Kasumi-1 (cell line): ENCODE results near the gene XPNPEP2.
"Not testable (repeated sequence)": the region's sequence is repeated elsewhere in the genome, so short reads cannot be mapped to it uniquely, and the experiment has no call there.

ENCODE experiments used
- DNase-seq, 2 experiments: peaks; one replicate each; lab custom pipeline; 2025; lab: John Stamatoyannopoulos, UW

The XPNPEP2 gene

DNA sequence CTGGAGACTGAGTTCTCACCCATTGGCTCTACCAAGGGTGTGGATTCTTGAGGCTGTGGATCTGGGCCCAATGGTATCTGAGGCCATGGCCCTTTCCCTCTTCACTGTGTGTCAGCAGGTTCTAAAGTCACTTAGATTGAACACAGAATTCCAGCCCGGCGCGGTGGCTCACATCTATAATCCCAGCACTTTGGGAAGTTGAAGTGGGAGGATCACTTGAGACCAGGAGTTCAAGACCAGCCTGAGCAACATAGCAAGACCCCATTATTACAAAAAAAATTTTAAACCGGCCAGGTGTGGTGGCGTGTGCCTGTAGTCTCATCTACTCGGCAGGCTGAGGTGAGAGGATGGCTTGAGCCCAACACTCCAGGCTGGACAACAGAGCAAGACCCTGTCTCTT, 18.0 kb upstream of the XPNPEP2 start:
- DNase-seq, result no peak

- no peak for DNase-seq
These were observed 17.4 kb upstream of the XPNPEP2 start for GRCh38 chrX:129721414-129721813.

DNA sequence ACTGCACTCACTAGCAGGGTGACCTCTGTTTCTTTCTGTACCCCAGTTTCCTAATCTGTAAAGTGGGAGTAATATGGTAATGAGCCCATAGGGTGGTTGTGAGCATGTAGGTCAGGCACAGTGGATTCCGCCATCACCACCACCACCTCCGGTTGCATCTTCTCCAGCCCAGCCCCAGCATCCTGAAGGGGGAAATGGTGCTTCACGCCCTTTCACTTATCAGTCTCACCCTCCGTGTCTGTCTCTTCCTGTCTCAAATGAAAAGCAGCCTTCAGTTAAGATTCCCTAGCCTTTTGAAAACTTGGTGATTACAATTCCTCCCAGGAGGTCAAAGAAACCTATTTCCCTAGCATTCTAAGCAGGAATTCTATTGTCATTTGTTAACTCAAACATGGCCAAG, 16.9 kb upstream of the XPNPEP2 start:
- DNase-seq, result no peak

- DNase-seq, result no peak
These were observed 15.3 kb upstream of the XPNPEP2 start for GRCh38 chrX:129723511-129723910.

DNA sequence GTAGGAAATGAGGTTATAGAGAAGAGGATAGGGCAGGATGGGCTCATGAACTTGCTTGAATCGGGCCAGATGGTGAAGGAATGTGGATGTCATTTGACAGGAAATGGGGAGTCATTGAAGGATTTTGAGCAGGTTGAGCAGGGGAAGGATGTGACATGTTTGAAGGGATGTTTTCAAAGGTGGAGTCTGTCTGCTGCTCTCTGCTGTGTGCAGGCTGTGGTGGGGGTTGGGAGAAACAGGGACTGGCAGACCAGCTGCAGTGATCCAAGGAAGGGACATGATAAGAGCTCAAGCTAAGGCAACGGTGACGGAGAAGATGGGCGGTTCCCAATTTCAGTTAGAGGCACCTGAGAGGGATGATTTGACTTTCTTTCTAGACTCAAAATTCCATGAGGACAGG, 14.0 kb upstream of the XPNPEP2 start:
- DNase-seq, result no peak

DNA sequence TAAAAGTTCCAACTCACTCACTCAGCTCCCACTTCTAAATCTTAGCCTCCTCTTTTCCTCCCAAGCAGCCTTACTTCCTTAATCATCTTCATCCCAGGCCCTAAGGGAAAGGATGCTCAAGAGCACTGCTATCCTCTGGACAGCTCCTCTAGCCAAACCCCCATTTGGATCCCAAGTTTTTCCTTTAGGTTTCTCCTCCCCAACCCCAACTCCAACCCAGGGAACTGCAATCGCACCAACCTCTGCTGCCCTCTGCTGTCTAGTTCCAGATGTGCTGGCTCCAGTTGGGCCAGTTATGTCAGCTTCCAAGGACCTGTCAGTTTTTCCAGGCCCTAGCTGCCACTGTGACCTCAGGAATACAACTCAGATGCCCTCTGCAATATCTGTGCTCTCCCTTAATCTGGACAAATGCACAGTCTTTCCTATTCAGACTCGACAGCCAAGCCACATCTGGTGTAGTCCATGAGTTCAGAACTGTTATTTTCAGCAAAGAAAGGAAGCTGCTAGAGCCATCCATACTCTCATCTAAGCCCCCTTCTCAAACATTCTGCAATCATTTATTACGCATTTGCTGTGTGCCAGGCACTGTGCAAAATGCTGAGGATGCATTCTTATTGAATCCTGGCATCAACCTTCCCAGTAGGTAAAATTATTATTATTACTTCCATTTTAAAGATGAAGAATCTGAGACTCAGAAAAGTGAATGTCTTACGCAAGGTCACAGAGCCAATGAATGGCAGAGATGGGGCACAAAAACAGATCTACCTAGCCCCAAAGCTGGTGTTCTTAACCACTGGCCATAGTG, 12.3 kb upstream of the XPNPEP2 start:
- peak; percentile 11 to 27 for DNase-seq

DNA sequence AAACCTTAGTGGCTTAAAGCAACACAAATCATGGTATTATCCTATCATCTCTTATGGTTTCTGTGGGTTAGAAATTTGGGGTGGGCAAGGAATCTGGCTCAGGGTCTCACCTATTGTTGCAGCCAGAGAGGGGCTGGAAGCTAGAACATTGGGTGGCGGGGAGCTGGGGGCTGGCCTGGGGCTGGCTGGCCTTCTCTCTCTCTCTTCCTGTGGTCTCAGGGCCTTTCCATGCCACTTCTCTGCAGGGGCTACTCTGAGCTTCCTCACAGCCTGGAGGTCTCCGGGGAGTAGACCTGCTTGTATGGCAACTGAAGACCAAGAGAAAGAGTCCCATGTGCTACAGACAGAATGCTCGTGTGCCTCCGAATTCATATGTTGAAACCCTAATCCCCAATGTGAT, 10.7 kb upstream of the XPNPEP2 start:
- no peak for DNase-seq

- peak; percentile 9 to 19 for DNase-seq
These were observed 7.6 kb upstream of the XPNPEP2 start for GRCh38 chrX:129731228-129731627.

- DNase-seq, result no peak
These were observed 5.9 kb upstream of the XPNPEP2 start for GRCh38 chrX:129732857-129733256.

DNA sequence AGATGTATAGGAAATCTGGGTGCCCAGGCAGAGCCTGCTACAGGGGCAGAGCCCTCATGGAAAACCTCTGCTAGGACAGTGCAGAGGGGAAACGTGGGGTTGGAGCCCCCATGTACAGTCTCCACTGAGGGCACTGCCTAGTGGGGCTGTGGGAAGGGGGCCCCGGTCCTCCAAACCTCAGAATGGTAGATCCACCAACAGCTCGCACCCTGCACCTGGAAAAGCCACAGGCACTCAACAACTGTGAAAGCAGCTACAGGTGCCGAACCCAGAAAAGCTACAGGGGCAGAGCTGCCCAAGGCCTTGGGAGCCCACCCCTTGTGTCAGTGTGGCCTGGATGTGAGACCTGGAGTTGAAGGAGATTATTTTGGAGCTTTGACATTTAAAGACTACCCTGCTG, 5.4 kb upstream of the XPNPEP2 start:
- no peak for DNase-seq

GRCh38 chrX:129736491-129736890, 2.3 kb upstream of the XPNPEP2 start:
- DNase-seq, result no peak

DNA sequence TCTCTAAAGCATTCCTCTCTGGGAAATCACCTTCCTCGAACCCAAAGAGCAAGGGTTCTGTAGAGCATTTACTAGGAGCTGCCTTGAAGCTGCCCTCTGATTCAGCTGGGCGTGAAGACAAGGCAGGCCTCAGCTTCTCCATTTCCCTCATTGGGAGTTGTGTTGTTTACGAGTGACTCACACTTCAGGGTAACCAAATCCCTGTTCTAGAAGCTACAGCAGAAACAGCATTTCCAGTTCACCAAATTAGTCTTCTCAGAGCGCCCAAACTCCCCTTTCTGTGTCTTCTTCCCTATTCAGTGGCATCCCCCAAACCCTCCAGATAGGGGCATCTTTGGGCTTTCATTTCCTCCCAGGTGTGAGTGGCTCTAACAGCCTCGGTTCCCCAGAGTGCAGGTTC, 863 bp upstream of the XPNPEP2 start:
- no peak for DNase-seq

DNA sequence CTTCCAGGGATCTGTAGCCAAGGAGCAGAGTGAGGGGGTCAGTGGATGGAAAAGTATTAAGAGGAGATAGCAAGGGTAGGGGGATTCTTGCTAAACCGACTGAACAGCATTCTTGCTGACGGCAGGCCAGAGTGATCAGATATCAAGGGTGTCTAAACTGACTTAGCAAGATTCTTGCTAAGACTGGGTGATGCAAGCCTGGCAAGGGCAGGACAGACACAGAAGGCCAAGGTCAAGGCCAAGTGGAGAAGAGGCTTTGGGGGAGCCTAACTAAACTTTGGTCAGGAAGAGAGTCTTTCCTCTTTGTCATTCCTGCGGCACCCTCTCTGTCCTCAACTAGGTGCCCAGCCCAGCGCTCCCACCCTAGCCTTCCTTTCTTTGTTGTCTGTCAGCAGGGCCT, 799 bp downstream of the XPNPEP2 start:
- no peak for DNase-seq

DNA sequence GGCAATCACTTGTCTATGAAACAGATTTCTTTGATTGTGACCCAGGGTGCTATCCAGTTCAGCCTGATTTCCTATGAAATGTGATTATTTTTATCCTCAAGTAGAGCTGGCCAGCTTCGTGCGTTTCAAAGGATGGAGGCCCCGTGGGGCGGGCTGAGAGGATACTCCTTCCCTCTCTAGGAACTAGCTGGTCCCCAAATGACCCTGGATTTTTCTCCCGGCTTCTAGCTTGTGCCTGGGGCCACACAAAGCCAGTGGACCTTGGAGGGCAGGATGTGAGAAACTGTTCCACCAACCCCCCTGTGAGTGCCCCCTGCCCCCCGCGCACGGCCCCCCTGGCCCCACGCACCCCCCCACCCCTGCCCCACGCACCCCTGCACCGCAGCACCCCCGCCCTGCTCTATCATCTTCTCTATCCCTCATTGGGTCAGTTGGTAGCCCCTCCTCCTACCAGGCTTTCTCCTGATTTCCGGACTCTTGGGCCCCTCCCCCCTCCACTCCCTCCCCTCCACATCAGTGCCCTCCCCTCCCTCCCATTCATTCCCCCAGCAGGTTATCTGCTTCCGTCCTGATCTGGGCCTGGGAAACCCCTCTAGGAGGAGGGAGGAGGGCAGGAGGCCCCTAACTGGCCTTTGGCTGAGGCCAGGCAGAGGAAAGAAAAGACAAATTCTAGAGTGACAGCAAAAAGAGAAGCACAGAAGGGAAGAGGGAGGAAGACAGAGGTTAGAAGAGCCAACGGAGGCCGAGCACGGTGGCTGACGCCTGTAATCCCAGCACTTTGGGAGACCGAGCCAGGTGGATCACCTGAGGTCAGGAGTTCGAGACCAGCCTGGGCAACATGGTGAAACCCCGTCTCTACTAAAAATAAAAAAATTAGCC, 3.3 kb downstream of the XPNPEP2 start:
- DNase-seq, result no peak

- DNase-seq, result not testable (repeated sequence)
These were observed 4.0 kb downstream of the XPNPEP2 start for GRCh38 chrX:129742759-129743152.

DNA sequence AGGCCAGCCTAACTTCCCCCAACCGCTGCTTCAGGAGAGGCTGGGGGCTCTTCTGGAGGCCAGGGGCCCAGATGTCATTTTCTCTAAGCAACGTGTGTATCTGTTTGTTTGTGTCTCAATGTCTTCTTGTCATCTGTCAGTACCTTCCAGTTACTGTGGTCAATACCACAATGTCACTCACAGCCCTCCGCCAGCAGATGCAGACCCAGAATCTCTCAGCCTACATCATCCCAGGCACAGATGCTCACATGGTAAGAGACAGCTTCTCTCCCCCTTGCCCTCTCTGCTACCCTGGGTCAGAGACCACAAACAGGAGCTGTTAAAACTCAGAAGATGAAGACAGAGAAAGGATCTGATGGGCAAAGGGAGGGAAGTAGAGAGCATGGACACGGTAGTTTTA, 5.0 kb downstream of the XPNPEP2 start:
- no peak for DNase-seq

GRCh38 chrX:129744861-129745321, 6.1 kb downstream of the XPNPEP2 start:
- DNase-seq, result no peak

DNA sequence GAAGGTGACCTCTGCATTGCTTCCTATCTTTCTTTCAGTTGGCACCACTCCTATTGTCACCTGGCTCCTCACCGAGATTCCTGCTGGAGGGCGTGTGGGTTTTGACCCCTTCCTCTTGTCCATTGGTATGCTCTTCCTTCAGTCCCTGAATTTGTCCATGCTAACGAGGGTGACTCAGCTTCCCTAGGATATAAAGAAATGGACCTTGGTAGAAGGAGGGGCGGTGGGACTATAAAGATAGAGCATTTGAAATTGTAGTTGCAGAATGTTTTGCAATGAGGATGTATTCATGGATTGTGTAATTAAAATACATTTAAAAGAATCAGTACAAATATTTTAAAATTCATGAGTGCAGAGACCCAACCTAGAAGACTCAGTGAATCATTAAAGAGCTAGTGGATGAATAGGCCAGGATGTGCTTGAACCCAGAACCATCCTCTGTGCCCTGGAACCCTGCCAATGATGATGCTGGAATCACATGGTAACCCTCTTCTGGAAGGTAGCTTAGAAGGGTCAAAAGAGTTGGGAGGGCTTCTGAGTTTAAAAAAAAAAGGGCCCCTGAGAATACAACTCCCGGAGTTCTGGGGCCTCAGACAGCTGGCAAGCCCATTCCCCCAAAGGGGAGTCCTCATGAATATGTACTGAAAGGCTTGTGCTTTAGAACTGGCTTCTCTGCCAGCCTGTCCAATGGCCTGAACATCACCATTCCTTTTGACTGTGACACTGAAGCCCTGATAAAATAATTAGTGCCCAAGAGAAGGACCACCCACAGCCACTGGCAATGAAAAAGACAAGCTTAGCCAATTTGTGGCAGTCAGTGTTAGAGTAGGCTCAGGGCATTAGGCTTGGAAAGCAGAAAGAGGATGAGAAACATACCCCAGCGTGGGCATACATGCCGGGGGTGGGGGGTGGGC, 8.0 kb downstream of the XPNPEP2 start:
- no peak for DNase-seq

DNA sequence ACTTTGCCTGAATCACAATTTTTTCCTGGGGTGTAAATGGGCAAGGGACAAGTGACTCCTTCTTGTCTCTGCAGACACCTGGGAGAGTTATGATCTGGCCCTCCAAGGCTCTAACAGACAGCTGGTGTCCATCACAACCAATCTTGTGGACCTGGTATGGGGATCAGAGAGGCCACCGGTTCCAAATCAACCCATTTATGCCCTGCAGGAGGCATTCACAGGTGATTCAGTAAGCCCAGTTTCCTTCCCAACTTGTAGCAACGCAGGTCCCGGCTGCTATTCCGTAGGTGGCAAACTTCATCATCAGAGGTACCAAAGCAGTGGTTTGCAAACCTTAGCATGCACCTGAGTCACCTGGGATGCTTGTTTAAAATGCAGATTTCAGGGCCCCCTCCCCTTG, 8.8 kb downstream of the XPNPEP2 start:
- DNase-seq, result no peak

DNA sequence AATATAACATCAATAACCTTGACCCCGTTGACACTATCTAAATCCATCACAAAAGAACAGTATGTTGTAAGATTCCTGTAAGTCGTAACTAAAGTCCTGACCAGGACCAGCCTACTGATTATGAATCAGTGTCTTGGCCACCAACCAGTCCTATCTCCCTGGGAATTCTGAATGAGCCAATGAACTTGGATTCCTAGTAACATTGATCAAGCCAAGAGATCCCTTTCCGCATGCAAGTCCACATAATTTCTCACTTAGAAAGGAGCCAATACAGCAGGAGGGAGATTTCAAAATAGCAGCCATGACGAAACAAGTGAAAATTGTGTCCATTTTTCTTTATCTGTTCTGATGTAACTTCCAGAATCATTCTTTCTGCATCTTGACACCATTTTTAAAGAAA, 9.5 kb downstream of the XPNPEP2 start:
- no peak for DNase-seq

GRCh38 chrX:129749069-129749468, 10.3 kb downstream of the XPNPEP2 start:
- DNase-seq, result no peak

GRCh38 chrX:129750971-129751370, 12.2 kb downstream of the XPNPEP2 start:
- DNase-seq, result no peak
